Measurements from ENCODE around the gene EMP1. TPM values are rescaled to one million over a fixed set of nuclear protein-coding genes. Genes with fewer than 3 reads are reported as not detected.

The EMP1 gene
- polyA plus RNA-seq, 1 donor from 2014 or later = 0.33 TPM

DNA sequence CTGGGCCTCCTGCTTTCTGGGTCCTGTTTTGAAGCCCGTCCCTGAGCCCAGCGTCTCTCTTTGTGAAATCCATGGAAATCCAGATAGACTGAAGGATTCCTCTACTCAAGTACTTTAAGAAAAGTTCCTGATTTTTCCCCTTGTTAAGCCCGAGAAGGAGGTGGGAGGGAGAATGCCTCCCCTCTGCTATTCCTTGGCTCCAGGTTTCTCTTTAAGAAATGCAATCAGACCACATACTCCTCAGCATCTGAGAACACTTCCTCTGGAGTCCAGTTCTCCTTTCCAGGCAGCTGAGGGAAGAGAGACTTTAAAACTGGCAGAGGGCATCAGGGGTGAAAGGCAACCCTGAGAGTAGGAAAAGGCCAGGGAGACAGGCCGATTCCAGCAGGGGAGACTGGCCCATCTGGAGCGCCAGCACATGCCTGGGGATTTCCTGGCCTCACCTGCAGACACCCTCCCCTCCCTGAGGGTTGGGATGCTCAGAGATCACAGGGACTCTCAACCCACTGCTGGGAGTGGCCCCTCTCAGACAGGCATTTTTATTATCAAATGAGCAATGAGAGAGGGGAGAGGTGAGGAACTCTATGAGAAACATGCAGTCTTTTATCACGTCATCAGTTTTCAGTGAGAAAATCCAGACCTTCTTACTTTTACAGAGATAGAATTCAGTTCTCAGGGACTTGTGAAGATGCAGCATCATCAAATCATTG, 2.0 kb upstream of the EMP1 start:
- Histone ChIP-seq H3K36me3 (ENCODE audit: insufficient read depth, low read length) (no peaks in the 10 kb centered on the region), H3K27me3 (ENCODE audit: insufficient read depth, low read depth, low read length) (no peaks in the 10 kb centered on the region), H3K27ac (ENCODE audit: low read length) (no peak overlapping the region), H3F3A (ENCODE audit: insufficient read depth, low read length, poor library complexity, severe bottlenecking) (no peaks in the 10 kb centered on the region), H3K79me2 (replicated peaks; ENCODE audit: insufficient read depth, low read length) (no peaks in the 10 kb centered on the region), H3K4me3 (ENCODE audit: low read length) (no peak overlapping the region), H2AFZ (ENCODE audit: low read depth, low read length) (no peak overlapping the region), H3K4me2 (ENCODE audit: low read length) (no peak overlapping the region), H3K9me2 (ENCODE audit: insufficient read depth, low read length) (no peaks in the 10 kb centered on the region), H4K20me1 (ENCODE audit: insufficient read depth) (no peaks in the 10 kb centered on the region), H3K9me3 (ENCODE audit: low read length) (no peaks in the 10 kb centered on the region), H3K9ac (ENCODE audit: low read length) (no peak overlapping the region)
- TF ChIP-seq RAD21 (conservative IDR thresholded peaks at IDR 0.05) (no peak), EP300 (conservative IDR thresholded peaks at IDR 0.05; ENCODE audit: poor library complexity, severe bottlenecking) (no peak), TAF1 (IDR thresholded peaks at IDR 0.05; ENCODE audit: low read depth) (no peak), EZH2 (IDR thresholded peaks at IDR 0.05; ENCODE audit: borderline replicate concordance, insufficient read depth, low read length, poor library complexity, severe bottlenecking) (no peak), SMC3 (conservative IDR thresholded peaks at IDR 0.05; ENCODE audit: poor library complexity) (no peak), POLR2AphosphoS5 (IDR thresholded peaks at IDR 0.05) (no peak), MXI1 (conservative IDR thresholded peaks at IDR 0.05; ENCODE audit: poor library complexity, severe bottlenecking) (no peak)
- TF ChIP-seq, protein P1, sequence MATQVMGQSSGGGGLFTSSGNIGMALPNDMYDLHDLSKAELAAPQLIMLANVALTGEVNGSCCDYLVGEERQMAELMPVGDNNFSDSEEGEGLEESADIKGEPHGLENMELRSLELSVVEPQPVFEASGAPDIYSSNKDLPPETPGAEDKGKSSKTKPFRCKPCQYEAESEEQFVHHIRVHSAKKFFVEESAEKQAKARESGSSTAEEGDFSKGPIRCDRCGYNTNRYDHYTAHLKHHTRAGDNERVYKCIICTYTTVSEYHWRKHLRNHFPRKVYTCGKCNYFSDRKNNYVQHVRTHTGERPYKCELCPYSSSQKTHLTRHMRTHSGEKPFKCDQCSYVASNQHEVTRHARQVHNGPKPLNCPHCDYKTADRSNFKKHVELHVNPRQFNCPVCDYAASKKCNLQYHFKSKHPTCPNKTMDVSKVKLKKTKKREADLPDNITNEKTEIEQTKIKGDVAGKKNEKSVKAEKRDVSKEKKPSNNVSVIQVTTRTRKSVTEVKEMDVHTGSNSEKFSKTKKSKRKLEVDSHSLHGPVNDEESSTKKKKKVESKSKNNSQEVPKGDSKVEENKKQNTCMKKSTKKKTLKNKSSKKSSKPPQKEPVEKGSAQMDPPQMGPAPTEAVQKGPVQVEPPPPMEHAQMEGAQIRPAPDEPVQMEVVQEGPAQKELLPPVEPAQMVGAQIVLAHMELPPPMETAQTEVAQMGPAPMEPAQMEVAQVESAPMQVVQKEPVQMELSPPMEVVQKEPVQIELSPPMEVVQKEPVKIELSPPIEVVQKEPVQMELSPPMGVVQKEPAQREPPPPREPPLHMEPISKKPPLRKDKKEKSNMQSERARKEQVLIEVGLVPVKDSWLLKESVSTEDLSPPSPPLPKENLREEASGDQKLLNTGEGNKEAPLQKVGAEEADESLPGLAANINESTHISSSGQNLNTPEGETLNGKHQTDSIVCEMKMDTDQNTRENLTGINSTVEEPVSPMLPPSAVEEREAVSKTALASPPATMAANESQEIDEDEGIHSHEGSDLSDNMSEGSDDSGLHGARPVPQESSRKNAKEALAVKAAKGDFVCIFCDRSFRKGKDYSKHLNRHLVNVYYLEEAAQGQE (IDR thresholded peaks at IDR 0.05; ENCODE audit: borderline replicate concordance) = no peak
- TF ChIP-seq, protein P2, sequence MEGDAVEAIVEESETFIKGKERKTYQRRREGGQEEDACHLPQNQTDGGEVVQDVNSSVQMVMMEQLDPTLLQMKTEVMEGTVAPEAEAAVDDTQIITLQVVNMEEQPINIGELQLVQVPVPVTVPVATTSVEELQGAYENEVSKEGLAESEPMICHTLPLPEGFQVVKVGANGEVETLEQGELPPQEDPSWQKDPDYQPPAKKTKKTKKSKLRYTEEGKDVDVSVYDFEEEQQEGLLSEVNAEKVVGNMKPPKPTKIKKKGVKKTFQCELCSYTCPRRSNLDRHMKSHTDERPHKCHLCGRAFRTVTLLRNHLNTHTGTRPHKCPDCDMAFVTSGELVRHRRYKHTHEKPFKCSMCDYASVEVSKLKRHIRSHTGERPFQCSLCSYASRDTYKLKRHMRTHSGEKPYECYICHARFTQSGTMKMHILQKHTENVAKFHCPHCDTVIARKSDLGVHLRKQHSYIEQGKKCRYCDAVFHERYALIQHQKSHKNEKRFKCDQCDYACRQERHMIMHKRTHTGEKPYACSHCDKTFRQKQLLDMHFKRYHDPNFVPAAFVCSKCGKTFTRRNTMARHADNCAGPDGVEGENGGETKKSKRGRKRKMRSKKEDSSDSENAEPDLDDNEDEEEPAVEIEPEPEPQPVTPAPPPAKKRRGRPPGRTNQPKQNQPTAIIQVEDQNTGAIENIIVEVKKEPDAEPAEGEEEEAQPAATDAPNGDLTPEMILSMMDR (IDR thresholded peaks at IDR 0.05; ENCODE audit: poor library complexity, severe bottlenecking) = no peak

DNA sequence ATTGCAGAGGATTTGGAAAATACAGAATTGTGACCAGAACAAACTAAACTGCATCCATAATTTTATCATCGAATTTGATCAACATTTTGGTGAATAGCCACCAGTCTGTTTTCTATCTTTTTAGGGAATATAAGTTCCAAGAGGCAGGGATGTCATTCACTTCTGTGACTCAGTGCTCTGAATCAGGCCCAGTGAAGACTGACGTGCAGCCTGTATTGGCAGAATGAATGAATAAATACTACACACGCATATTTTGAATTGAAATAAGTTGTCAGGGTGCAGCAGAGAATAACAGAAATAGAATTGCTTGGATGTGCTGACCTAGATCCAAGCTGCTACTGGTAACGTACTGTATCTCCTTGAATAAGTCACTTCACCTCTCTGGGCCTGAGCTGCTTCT, 1.3 kb upstream of the EMP1 start:
- Histone ChIP-seq H4K20me1 (ENCODE audit: insufficient read depth) (no peaks in the 10 kb centered on the region), H3K79me2 (replicated peaks; ENCODE audit: insufficient read depth, low read length) (no peaks in the 10 kb centered on the region), H2AFZ (ENCODE audit: low read depth, low read length) (no peak overlapping the region), H3K9me2 (ENCODE audit: insufficient read depth, low read length) (no peaks in the 10 kb centered on the region), H3K36me3 (ENCODE audit: insufficient read depth, low read length) (no peaks in the 10 kb centered on the region), H3K4me3 (ENCODE audit: low read length) (no peak overlapping the region), H3K9ac (ENCODE audit: low read length) (no peak overlapping the region), H3K27me3 (ENCODE audit: insufficient read depth, low read depth, low read length) (no peaks in the 10 kb centered on the region), H3K4me2 (ENCODE audit: low read length) (no peak overlapping the region), H3K9me3 (ENCODE audit: low read length) (no peaks in the 10 kb centered on the region), H3F3A (ENCODE audit: insufficient read depth, low read length, poor library complexity, severe bottlenecking) (no peaks in the 10 kb centered on the region), H3K27ac (ENCODE audit: low read length) (no peak overlapping the region)
- TF ChIP-seq RAD21 (conservative IDR thresholded peaks at IDR 0.05) = no peak
- TF ChIP-seq MXI1 (conservative IDR thresholded peaks at IDR 0.05; ENCODE audit: poor library complexity, severe bottlenecking) = no peak
- no peak for TF ChIP-seq EP300 (conservative IDR thresholded peaks at IDR 0.05; ENCODE audit: poor library complexity, severe bottlenecking)
- TF ChIP-seq TAF1 (IDR thresholded peaks at IDR 0.05; ENCODE audit: low read depth) = no peak
- TF ChIP-seq, protein P1 (IDR thresholded peaks at IDR 0.05; ENCODE audit: borderline replicate concordance) = no peak
- TF ChIP-seq POLR2AphosphoS5 (IDR thresholded peaks at IDR 0.05) = no peak
- TF ChIP-seq, protein P2 (IDR thresholded peaks at IDR 0.05; ENCODE audit: poor library complexity, severe bottlenecking) = no peak
- no peak for TF ChIP-seq SMC3 (conservative IDR thresholded peaks at IDR 0.05; ENCODE audit: poor library complexity)
- no peak for TF ChIP-seq EZH2 (IDR thresholded peaks at IDR 0.05; ENCODE audit: borderline replicate concordance, insufficient read depth, low read length, poor library complexity, severe bottlenecking)
